Stimulated activated CD4-positive, alpha-beta T cell treated with anti-CD3 and anti-CD28 coated beads, Interleukin-1b, Interleukin-23, amount 100 ng/mL, for 24 hours (primary cell): Measurements from ENCODE around the gene REXO1.

Experiments used
- DNase-seq, 4 experiments: peaks; one replicate each; pipeline ENCODE4 v3.0.0-alpha.2; 2020; ENCODE audit warnings: low read depth in 4 of 4, low spot score in 1 of 4

The REXO1 gene

GRCh38 chr19:1836458-1837221, 11.6 kb downstream of the REXO1 start:
- no peak for DNase-seq

GRCh38 chr19:1833540-1833939, 14.7 kb downstream of the REXO1 start:
- DNase-seq: no peak

GRCh38 chr19:1832046-1832663, 16.1 kb downstream of the REXO1 start:
- no peak for DNase-seq

DNA sequence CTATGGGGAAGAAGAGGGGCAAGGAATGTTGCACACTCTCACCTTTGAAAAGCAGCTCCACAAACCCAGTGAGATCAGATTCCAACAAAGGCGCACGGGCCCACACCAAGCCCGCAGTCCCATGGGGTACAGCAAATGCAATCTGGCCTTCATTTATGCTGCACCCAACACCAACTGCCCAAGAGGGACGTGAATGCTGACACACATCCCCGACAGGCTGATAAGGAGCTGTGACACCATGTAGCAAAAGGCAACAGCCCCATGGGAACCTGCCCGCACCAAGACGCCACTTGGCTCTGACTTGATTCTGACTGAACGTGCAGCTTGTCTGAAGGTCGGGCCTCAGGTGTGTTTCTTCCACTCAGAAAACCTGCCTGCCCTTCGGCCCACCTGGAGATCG, 17.3 kb downstream of the REXO1 start:
- DNase-seq: no peak

DNA sequence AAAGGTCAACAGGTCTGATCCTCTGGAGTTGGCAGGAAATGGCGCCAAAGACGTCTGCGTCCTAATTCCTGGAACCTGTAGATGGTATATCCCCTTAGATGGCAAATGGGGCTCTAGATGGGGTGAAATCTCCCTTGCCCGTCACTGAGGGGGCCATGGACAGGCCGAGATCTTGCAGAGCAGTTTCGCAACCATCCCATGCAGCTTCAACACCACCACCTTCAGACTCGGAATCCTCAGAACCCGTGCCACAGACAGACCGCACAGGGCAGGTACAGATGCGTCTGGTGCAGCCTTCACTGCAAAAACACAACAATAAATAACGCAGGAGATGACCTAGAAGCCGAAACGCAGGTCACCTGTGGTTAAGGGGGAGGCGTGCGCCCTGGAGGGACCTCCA, 17.7 kb downstream of the REXO1 start:
- no peak for DNase-seq

DNA sequence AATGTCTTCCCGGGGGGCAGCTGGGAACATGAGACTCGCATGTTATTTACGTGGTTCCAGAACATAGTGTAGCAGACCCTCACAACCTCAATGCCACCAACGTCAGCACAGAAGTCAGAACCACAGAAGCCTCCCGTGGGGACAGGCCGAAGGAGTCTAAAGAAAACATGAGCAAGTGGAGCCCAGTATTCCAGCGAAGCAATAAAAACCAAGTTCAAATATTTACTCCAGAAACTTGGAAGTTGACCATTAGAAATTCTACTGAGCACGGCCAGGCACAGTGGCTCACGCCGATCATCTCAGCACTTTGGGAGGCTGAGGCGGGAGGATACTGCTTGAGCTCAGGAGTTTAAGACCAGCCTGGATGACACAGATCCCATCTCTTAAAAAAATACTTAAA, 18.3 kb downstream of the REXO1 start:
- DNase-seq: no peak

GRCh38 chr19:1828279-1829238, 19.7 kb downstream of the REXO1 start:
- DNase-seq: no peak

DNA sequence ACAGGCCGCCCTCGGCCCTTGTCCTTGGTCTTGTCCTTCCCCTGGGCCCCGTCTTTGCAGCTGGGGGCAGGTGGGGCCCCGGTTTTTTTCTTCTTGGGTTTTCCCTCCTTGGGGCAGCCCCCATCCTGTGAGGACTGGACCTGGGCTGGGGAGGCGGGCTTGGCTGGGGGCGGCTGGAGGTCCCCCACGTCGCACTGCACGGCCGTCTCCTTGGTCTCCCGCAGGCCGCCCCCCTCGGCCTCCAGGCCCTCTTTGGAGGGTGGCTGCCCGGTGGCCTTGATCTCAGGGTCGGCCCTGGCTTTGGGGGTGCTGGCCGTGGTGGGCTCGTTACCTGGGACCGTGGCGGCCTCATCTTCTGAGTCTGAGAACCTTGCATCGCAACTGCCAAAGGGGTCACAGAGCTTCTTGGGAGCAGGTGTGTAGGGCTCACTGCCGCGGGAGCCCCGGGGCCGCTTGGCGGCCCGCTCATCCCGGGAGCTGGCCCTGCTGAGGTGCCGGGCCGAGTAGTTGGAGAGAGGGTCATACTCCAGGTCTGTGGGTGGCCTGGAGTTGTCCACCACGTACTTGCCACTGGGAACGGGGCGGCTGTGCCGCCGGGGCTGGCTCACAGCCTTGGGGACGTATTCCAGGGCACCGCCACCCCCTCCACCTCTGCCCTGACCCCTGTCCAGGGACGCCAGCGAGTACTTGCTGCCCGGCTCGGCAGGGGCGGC, 20.6 kb downstream of the REXO1 start:
- DNase-seq: no peak

GRCh38 chr19:1826557-1827521, 21.4 kb downstream of the REXO1 start:
- DNase-seq: no peak

DNA sequence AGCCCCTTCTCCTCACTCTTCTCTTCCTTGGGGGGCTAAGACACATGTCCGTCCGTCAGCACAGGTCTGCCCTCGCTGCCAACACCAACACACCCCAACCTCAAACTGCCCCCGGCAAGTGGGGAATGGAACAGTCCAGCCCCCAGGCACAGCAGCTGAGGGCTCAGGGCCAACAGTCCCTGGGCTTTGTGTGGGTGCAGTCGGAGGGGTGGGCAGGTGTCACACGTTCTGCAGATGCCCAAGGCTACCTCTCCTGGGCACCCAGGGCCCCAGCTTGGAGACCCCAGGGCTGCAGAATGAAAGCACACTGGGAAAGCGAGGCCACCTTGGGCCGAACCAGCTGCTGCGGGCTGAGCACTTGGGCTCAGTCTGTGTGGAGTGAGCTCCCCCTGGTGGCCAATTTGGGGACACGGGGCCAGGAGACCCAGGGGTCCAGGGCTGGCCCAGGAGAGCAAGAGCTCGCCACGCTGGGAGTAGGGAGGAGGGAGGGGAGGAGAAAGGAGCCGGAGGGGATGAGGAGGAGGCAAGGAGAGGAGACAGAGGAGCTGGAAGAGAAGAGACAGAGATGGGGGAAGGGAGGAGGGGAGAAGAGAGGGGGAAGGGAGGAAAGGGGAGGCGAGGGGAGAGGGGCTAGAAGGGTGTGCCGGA, 22.2 kb downstream of the REXO1 start:
- DNase-seq: peak; percentile 53 to 66 (median 58)

DNA sequence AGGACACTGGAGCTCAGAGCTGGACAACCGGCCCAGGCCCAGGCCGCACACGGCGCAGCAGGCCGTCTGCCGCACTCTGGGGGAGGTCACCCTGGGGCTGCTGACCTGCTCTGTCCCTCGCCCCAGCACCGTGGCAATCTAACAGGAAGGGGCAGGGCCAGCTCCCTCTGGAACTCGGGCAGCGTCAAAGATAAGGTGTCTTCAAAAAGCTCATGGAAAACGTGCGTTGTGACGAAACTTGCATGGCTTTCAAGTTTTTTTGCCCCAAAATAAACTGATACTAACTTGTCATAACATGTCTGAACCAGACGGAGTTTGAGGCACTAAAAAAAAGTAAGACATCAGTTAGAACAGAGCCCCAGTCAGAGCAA, 24.0 kb downstream of the REXO1 start:
- DNase-seq: no peak

DNA sequence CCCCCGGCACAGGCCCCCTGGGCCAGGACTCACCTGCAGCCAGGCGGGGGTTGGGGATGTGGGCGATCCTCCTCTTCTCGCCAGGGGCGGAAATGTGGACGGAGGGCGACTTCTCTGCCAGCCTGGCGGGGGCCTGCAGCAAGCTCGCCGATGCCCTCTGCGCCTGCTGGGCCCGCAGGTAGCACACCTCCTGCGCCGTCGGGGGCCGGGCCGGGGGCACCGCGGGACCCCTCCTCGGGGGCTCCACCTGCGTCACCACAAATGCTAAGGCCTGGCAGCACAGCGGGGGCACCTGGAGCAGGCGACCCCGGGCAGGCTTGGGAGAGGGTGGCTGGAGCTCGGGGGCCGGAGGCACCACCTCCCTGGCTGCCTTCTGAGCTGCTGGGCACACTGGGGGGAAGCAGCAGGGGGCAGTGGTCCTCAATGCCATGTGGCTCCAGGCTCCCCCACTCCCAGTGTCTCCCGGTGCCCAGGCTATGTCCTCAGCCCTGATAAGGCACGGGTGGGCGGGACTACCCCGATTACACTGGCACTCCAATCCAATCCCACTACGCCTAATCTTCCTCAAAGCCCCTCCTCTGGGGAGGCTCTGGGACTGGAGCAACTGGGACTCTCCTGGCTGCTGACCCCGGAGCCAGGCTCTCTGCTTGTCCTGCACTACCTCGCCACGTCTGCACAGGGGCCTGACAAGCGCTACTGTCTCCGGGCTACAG, 24.6 kb downstream of the REXO1 start:
- DNase-seq: no peak

- DNase-seq: no peak
Observed at GRCh38 chr19:1823020-1823419, 25.3 kb downstream of the REXO1 start.

- DNase-seq: no peak
Observed at GRCh38 chr19:1822210-1822609, 26.1 kb downstream of the REXO1 start.

DNA sequence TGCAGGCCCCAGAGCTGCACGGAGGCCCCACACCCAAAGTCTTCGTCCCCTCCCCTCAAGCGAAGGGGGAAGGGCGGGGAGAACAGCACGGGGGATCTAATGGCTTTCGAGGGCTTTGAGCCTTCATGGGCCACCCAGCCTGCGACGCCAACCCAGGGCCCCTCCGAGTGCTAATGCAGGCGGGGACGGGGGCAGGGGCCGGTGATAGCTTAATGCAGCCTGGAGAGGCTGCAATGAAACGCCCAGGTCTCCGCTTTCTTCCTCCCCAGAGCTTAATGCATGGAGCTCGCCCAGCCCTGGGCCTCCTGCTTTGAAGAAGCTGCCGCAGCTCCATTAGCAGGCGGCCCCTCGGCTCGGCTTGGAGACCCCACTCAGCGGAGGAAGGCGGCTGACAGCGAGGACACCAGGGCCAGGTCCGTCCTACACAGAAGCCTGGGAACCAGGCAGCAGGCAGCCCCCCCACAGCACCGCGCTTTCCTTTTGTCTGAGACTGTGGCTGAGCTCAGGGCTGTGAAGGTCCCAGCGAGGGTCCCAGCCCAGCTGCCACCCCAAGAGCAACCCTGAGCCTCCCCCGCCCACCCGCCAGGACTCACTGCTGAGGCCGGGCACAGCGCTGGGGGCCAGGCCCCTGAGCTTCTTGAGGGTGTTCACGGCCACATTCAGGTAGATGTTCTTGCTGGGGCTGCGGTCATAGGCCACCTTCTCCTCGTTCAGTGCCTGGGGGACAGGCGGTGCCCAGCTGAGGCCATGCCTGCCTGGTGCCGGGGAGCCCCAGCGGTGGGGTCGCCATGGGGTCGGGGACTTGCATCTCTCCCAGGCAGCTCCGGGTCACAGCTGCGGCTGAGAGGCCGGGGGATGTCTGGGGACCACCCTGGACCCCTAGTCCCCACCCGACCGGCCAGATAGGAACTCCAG, 28.7 kb downstream of the REXO1 start:
- no peak for DNase-seq

DNA sequence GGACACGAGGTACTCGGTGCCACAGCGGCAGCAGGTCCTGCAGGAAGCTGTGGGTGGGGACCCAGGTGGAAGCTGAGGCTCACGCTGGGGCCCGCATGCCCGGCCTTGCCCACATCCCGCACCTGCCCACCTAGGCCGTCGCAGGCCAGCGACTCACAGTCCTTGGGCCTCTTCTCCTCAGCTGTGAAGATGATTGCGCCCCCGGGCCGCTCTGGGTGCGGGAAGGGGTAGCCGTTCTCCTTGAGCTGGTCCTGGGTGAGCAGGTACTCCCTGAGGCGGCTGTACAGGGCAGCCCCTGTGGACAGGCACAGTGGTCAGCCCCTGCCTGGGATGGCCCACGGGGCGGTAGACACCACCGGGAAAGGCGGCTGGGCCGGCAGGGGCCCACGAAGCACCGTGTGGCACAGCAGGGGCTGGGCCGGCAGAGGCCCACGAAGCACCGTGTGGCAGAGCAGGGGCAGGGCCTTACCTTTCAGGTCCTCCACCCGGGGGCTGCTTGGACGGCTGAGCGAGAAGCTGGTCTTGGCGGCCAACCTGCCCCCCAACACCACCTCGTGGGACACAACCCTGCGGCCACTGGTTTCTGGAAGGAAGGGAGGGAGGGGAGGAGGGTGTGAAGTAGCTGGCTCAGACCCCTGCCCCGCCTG, 29.6 kb downstream of the REXO1 start:
- no peak for DNase-seq

- DNase-seq: no peak
Observed at GRCh38 chr19:1817553-1818179, 30.6 kb downstream of the REXO1 start.
